ENCODE results near the gene PDZD4.
"Not testable (repeated sequence)": the region's sequence is repeated elsewhere in the genome, so short reads cannot be mapped to it uniquely, and the experiment has no call there.

The PDZD4 gene

DNA sequence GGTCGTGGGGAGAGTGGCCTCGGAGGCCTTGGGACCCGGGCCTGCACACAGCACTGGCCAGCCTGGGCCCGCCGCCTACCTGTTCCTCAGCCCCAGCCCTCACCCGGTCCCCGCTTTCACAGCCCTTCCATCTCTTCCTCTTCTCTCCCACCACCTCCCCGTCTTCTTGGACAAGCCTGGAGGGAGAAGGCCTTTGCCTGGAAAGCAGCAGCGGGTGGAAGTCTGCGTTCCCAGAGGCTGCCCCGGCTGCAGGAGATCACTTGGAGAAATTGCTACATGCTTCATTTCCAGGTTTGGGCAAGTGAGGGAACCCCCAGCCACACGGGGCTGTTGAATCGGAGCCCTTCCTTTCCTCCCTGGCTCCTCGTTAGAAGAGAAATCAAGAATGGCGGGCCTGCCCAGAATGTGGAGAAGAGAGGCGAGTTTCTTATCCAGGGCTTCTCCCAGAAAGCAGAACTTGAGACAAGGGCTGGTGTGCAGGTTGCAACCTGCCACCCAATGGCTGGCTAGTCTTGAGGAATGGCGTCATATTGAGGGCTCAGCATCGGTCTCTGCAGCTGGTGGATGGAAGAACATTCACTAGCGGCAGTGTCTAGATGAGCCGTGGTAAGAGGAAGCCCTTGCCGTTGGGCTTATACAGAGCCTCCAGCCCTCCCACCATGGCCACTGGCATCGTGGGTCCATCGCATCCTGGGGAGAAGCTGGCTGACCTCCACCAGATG, 1.2 kb upstream of the PDZD4 start:
- DNase-seq, result no peak

DNA sequence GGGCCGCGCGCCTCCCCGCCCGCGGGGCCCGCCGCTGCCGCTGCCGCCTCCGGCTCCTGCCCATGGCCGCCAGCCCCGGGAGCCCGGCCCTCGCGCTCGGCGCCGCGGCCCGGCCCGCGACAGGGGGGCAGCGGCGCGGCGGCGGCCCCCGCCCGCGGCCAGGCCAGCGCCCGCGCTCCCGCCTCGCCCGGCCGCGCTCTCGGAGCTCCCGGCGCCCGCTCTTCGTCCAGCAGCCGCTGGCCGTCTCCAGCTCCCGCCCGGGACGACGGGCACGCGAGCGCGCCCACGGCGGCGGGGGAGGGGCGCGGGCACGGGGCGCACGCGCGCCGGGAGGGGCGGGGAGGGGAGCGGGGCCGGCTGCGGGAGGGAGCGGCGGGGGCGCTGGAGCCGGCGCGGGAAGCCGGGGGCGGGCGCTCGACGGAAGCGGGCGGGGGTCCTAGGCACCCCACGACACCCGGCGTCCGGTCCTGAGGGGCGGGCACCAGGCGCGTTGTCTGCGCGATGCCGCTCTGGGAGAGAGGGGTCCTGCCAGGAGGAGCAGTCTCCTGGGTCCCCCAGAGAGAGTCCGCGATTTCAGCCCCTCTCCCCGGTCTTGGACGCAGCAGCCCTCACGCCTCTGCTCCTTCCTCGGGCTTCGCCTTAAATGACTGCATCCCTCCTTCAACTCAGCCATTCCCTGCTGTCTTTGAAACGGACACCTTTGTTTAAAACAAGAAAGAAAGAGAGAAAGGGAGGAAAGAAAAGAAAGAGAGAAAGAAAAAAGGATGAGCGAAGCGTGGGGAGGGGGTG, 490 bp upstream of the PDZD4 start:
- DNase-seq, result no peak

DNA sequence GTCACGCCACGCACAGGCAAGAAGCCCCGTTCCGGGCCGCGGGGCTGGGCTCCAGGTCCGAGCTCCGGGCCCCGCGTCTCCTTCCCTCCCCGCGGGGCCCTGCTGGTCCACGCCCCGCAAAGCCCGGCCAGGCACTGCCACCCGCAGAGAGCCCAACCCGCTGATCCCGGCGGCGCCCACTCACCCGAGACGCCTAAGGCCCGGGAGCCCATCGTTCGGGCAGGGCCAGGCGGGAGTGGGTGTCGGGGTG, 870 bp downstream of the PDZD4 start:
- DNase-seq, result no peak

- no peak for DNase-seq
These were observed 1.4 kb downstream of the PDZD4 start for GRCh38 chrX:153828723-153829548.

DNA sequence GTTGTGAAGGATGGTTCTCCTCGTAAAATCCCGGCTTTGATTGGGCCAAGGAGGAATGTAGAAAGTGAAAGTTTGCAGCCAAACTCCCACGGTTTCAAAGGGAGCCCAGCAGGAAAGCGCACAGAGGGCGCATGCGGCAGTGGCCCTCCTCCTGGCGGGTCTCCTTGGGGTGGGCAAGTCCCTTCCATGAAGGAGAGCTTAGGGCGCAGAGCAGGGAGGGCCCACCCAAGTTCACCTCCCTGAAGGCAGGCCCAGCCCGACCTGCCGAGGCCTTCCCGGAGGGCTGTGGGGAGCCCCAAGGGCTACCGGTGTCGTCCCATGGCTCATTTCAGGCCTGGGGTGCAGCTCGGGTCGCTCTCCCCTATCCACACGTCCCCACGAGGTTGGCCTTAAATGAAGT, 2.0 kb downstream of the PDZD4 start:
- DNase-seq, result no peak

DNA sequence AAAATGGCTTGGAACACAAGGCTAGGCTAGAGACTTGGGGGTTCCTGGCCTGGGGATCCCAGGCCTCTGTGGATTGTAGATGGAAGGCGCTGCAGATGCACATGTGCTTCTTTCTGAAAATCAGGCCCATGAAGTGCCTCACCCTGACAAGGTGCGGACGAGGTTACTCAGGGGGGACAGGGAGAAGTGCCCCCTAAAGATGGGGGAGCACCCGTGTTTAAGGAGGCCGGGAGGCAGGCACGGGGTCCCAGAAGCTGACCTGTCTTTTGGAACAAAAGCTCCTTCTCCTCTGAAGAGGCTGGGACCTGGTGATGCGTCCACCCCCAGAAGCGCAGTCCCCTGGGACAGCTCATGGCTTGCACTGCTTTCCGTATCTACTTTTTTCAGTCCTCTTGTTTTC, 2.4 kb downstream of the PDZD4 start:
- DNase-seq, result no peak

DNA sequence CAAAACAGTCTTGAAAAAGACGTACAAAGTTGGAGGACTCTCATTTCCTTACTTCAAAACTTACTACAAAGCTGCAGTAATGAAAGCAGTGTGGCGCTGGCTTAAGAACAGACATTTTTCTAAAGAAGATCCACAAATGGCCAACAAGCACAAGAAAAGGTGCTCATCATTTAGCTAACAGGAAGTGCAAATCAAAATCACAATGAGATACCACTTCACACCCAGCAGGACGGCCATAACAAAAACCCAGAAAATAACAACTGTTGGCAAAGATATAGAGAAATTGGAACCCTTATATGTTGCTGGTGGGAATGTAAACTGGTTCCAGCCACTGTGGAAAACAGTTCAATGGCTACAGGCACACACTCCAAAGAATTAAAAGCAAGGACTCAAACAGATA, 3.3 kb downstream of the PDZD4 start:
- DNase-seq, result no peak

GRCh38 chrX:153825042-153825441, 5.3 kb downstream of the PDZD4 start:
- no peak for DNase-seq

- no peak for DNase-seq
These were observed 6.0 kb downstream of the PDZD4 start for GRCh38 chrX:153824348-153824747.

- DNase-seq, result no peak
These were observed 9.3 kb downstream of the PDZD4 start for GRCh38 chrX:153821066-153821465.

DNA sequence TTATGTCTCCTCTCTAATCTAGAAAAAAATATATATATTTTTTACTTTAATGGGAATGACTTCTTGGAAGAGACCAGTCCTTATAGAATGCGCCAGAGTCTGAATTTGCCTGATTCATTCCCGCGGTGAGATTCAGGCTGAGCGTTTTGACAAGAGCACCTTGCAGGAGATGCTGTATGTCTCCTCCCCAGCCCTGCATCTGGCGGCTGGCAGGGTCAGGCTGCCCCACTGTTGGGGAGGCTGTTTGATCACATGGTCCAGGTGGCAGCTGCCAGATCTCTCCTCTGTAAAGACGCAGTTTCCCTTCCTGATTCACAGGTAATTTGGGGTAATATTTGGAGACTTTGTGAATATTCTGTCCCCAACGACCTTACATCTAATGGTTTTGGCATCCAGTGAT, 9.7 kb downstream of the PDZD4 start:
- DNase-seq, result no peak

- DNase-seq, result no peak
These were observed 10.8 kb downstream of the PDZD4 start for GRCh38 chrX:153819384-153820040.

DNA sequence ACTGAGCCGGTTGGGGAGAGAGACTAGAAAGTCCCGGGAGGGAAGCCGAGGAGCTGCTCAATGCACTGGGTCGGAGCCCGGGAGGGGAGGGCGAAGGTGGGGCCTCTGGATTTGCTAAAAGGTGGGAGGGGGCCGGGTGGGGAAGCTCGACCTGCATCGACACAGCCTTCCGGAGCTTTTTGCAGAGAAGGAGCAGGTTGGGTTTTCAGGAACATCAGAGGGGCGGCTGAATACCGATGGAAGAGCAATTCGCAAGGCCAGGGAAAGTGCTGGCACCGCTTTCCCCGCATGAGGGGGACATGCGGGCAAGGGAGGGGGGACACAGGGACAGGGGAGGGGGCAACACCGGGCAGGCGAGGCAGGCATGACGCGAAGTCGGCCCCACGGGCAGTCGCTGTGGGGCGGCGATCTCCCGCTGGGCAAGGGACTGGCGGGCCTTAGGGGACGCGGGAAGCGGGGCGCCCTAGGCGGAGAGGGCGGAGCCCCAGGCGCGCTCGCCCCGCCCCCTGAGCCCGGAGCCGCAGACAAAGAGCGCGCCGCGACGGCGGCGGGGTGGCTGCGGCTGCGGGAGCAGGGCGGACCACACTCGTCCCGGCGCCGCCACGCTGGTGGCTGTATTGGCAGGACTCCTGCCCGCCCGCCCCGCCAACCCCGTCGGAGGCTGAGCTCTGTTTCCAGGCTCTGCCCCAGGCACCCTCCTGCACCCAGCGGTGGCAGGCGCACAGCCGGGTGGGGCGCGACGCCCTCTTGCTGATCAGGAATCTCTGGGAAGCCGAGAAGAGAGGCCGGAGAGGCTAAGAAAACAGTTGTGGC, 11.6 kb downstream of the PDZD4 start:
- DNase-seq, result no peak

GRCh38 chrX:153818064-153818463, 12.3 kb downstream of the PDZD4 start:
- not testable (repeated sequence) for DNase-seq

GRCh38 chrX:153816831-153817690, 13.3 kb downstream of the PDZD4 start:
- DNase-seq, result no peak

- no peak for DNase-seq
These were observed 15.6 kb downstream of the PDZD4 start for GRCh38 chrX:153814591-153815315.

GRCh38 chrX:153813161-153813560, 17.2 kb downstream of the PDZD4 start:
- no peak for DNase-seq

DNA sequence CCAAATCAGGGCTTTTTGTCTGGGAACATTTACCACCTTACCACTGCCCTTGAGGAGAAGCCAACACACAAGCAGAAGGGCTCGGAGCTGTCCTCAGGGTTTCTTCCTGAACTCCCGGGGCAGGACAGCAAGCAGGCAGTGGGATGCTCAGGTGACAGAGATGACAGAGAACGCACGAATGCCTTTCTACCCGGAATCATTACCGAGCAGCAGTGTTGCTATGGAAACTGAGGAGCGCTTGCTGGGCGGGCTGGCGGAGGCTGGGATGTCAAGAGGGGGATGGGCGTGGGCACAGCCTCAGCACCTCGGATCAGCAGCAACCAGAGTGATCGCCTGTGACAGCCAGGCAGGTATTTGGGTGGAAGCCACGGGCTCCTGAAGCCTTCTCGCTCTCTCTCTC, 18.1 kb downstream of the PDZD4 start:
- DNase-seq, result no peak

DNA sequence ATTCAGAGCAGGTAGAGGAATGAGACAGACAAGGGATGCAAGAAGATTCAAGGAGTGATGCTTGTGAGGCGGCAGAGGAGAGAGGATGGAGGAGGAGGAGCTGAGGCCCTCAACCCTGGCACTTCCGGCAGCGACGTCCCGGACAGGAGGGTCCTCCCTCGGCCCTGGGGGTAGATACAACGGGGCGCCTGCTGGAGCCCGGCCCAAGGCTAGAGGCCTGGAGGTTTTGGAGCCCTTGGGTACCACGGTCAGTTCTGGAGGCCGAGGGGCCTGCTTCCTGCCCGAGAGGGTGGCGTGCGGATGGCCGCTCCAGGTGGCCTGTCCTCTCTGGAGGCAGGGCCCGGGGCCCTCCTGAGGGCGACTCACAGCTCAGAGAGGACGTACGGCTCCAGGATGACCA, 22.4 kb downstream of the PDZD4 start:
- DNase-seq, result no peak

GRCh38 chrX:153806999-153807575, 23.3 kb downstream of the PDZD4 start:
- DNase-seq, result no peak

Measured in GOT3 (cell line).